Esophagus muscularis mucosa (tissue), 4 donors: ENCODE measurements around the gene NUDT9.

Experiments
- EP300 ChIP-seq: sonication (generic); formaldehyde crosslinking; IDR thresholded peaks from one replicate; pipeline ENCODE4 v1.6.1; 2017; ENCODE audit warnings: antibody characterized with exemption
- POLR2A ChIP-seq: fragments of 450-650 bp; IDR thresholded peaks from one replicate; pipeline ENCODE4 v1.6.1; 2017; ENCODE audit warnings: antibody characterized with exemption, moderate library complexity, mild to moderate bottlenecking, low read depth
- POLR2AphosphoS5 ChIP-seq, 2 donors: sonication (generic); formaldehyde crosslinking; IDR thresholded peaks; one replicate each; pipeline ENCODE4 v1.6.1; 2017; ENCODE audit warnings: antibody characterized with exemption in 2 of 2
- TF ChIP-seq, protein P1 (sequence below), 3 experiments: fragments of 200-600 bp in 2 of 3; fragments of 450-650 bp in 1 of 3; sonication (generic) in 2 of 3; IDR thresholded peaks; one replicate each; pipeline ENCODE4 v1.5.1; 2017 to 2019; ENCODE audit warnings: antibody characterized with exemption in 3 of 3, mild to moderate bottlenecking in 2 of 3, moderate library complexity in 1 of 3

DNA sequence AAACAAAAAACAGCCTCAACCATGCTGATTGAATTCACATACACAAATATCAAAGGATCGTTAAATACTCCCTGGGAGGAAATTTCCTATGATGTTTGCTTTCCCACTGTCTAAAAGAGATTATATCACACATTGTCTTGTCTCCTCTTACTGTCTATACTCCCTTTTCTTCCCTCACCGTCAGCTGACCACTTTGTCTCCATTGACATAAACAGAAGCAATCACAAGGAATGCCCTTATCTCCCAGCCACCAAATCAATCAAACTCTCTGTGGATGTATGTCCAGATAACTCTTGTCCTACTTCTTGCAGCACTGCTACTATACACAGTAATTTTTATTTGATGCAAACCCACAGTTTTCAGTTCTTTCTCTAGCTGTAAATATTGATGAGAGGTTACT lies 12.2 kb upstream of the NUDT9 start:
- TF ChIP-seq, protein P1, sequence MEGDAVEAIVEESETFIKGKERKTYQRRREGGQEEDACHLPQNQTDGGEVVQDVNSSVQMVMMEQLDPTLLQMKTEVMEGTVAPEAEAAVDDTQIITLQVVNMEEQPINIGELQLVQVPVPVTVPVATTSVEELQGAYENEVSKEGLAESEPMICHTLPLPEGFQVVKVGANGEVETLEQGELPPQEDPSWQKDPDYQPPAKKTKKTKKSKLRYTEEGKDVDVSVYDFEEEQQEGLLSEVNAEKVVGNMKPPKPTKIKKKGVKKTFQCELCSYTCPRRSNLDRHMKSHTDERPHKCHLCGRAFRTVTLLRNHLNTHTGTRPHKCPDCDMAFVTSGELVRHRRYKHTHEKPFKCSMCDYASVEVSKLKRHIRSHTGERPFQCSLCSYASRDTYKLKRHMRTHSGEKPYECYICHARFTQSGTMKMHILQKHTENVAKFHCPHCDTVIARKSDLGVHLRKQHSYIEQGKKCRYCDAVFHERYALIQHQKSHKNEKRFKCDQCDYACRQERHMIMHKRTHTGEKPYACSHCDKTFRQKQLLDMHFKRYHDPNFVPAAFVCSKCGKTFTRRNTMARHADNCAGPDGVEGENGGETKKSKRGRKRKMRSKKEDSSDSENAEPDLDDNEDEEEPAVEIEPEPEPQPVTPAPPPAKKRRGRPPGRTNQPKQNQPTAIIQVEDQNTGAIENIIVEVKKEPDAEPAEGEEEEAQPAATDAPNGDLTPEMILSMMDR (IDR thresholded peaks at IDR 0.05): no peak
- TF ChIP-seq EP300 (no peak), POLR2A (no peak), POLR2AphosphoS5 (IDR thresholded peaks at IDR 0.05) (no peak)
